Measurements from ENCODE around the gene BGLAP. TPM values are rescaled to one million over a fixed set of nuclear protein-coding genes. Genes with fewer than 3 reads are reported as not detected.

The BGLAP gene
- total RNA-seq, 4 donors from 2014 or later: 1.6 to 2.1 TPM; not detected in 2

GRCh38 chr1:156244126-156244525, 2.1 kb downstream of the BGLAP start:
- no peaks in the 10 kb centered on the region for H3K9me3 ChIP-seq
- WGBS, 2 donors (ENCODE audit: low coverage in 1 of 2): 94% methylated on average over 2 of the region's 2 CpGs; no CpG with 5 or more reads in 1 of the 2 donors
- H3K4me1 ChIP-seq: peaks cover 10 to 24% (median 21%) of the 10 kb centered on the region in 4 donors
- H3K4me3 ChIP-seq: no peak overlapping the region
- intact Hi-C loops (cut with DNase I; ENCODE audit: low total_unique reads): no loop called here
- in situ Hi-C loops (cut with MboI; ENCODE audit: low pct_ligation_motif_present in 1 of 4, low pct_unique_long_range_greater_than_20kb in 1 of 4, low sequenced_read_pairs in 3 of 4): no loop called here
- H3K36me3 ChIP-seq: peaks cover 0 to 4% (median 0%) of the 10 kb centered on the region in 4 donors
- no peak overlapping the region for H3K27ac ChIP-seq
- TF ChIP-seq EP300 (IDR thresholded peaks at IDR 0.05; ENCODE audit: low read depth) (no peak), POLR2AphosphoS5 (IDR thresholded peaks at IDR 0.05) (no peak), POLR2A (IDR thresholded peaks at IDR 0.05) (no peak), CTCF (IDR thresholded peaks at IDR 0.05) (no peak)
- peaks cover 32% of the 10 kb centered on the region for H3K27me3 ChIP-seq
- no peak for DNase-seq

- H3K4me1 ChIP-seq: peaks cover 10 to 24% (median 21%) of the 10 kb centered on the region in 4 donors
- intact Hi-C loops (cut with DNase I; ENCODE audit: low total_unique reads) (no loop called here), in situ Hi-C loops (cut with MboI; ENCODE audit: low pct_ligation_motif_present in 1 of 4, low pct_unique_long_range_greater_than_20kb in 1 of 4, low sequenced_read_pairs in 3 of 4) (no loop called here)
- H3K27ac ChIP-seq: no peak overlapping the region
- peaks cover 0 to 4% (median 0%) of the 10 kb centered on the region in 4 donors for H3K36me3 ChIP-seq
- H3K9me3 ChIP-seq: no peaks in the 10 kb centered on the region
- H3K27me3 ChIP-seq: peaks cover 32% of the 10 kb centered on the region
- WGBS, 2 donors (ENCODE audit: low coverage in 1 of 2): 77% methylated on average over 17 of the region's 17 CpGs; no CpG with 5 or more reads in 1 of the 2 donors
- H3K4me3 ChIP-seq: no peak overlapping the region
- TF ChIP-seq CTCF (IDR thresholded peaks at IDR 0.05) (no peak), EP300 (IDR thresholded peaks at IDR 0.05; ENCODE audit: low read depth) (no peak), POLR2AphosphoS5 (IDR thresholded peaks at IDR 0.05) (no peak), POLR2A (IDR thresholded peaks at IDR 0.05) (no peak)
- DNase-seq: no peak
These were observed 2.7 kb downstream of the BGLAP start for GRCh38 chr1:156244712-156245111.

- Histone ChIP-seq H3K4me1 (peaks cover 10 to 24% (median 21%) of the 10 kb centered on the region in 4 donors), H3K27ac (no peak overlapping the region), H3K9me3 (no peaks in the 10 kb centered on the region), H3K36me3 (peaks cover 0 to 4% (median under 1%) of the 10 kb centered on the region in 4 donors), H3K27me3 (peaks cover 32% of the 10 kb centered on the region), H3K4me3 (peak overlapping the region in 2 of 4 donors; percentile 23 to 43)
- in situ Hi-C loops (cut with MboI; ENCODE audit: low pct_ligation_motif_present in 1 of 4, low pct_unique_long_range_greater_than_20kb in 1 of 4, low sequenced_read_pairs in 3 of 4) (no loop called here), intact Hi-C loops (cut with DNase I; ENCODE audit: low total_unique reads) (no loop called here)
- peak; percentile 33 for DNase-seq
- 3% methylated on average over 60 of the region's 69 CpGs; no CpG with 5 or more reads in 1 of the 2 donors for WGBS, 2 donors (ENCODE audit: low coverage in 1 of 2)
- peak in 1 of 3 donors; percentile 10 for TF ChIP-seq POLR2AphosphoS5 (IDR thresholded peaks at IDR 0.05)
- TF ChIP-seq EP300 (IDR thresholded peaks at IDR 0.05; ENCODE audit: low read depth): no peak
These were observed 3.7 kb downstream of the BGLAP start for GRCh38 chr1:156245451-156246232.

- H3K9me3 ChIP-seq: no peaks in the 10 kb centered on the region
- no peak for DNase-seq
- H3K27ac ChIP-seq: no peak overlapping the region
- in situ Hi-C loops (cut with MboI; ENCODE audit: low pct_ligation_motif_present in 1 of 4, low pct_unique_long_range_greater_than_20kb in 1 of 4, low sequenced_read_pairs in 3 of 4) (no loop called here), intact Hi-C loops (cut with DNase I; ENCODE audit: low total_unique reads) (no loop called here)
- 57 to 60% methylated on average over 1 to 10 of the region's 10 CpGs for WGBS, 2 donors (ENCODE audit: low coverage in 1 of 2)
- H3K4me3 ChIP-seq: peak overlapping the region in 1 of 4 donors; percentile 43
- TF ChIP-seq CTCF (IDR thresholded peaks at IDR 0.05) (no peak), EP300 (IDR thresholded peaks at IDR 0.05; ENCODE audit: low read depth) (no peak)
- peaks cover 32% of the 10 kb centered on the region for H3K27me3 ChIP-seq
- H3K36me3 ChIP-seq: peaks cover 0 to 11% (median 4%) of the 10 kb centered on the region in 4 donors
- H3K4me1 ChIP-seq: peaks cover 10 to 24% (median 21%) of the 10 kb centered on the region in 4 donors
These were observed 4.3 kb downstream of the BGLAP start for GRCh38 chr1:156246241-156246780.

Data from transverse colon (tissue), 4 donors.